ENCODE data around the gene POMGNT1.

DNA sequence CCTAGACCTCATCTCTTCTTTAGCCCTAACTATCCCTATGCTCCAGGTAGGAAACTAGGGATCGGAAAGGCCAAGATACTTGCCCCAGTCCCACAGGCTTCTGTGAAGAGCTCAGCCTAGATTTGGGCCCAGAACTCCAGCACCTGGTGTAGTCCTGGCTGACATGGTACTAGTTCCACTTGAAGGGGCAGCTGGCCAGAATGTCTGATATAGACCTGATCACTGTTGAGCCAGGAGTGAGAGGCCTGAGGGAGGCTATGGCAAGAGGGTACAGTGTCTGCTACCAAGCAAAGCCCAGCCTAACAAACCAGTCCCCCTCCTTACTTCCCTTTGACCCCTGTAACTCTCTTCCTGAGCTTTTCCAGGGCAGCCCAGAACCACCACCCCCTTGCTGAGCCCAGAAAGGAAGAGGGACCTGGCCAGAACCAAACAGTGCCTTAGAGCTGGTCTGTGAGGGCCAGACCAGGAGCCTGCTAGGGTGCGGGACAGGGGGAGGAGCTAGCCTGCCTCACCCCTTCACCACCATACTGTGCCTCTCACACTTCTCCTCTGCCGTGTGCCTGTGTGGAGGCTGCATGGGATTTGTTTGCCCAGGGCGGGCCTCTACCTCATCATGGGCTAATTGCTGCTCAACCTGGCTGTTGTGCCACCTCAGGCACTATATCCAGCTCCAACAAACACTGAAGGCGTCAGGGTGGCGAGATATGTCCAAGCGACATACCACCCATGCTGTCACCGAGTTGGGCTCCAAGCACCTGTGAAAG, 10.9 kb downstream of the POMGNT1 start:
- TF ChIP-seq, protein P1, sequence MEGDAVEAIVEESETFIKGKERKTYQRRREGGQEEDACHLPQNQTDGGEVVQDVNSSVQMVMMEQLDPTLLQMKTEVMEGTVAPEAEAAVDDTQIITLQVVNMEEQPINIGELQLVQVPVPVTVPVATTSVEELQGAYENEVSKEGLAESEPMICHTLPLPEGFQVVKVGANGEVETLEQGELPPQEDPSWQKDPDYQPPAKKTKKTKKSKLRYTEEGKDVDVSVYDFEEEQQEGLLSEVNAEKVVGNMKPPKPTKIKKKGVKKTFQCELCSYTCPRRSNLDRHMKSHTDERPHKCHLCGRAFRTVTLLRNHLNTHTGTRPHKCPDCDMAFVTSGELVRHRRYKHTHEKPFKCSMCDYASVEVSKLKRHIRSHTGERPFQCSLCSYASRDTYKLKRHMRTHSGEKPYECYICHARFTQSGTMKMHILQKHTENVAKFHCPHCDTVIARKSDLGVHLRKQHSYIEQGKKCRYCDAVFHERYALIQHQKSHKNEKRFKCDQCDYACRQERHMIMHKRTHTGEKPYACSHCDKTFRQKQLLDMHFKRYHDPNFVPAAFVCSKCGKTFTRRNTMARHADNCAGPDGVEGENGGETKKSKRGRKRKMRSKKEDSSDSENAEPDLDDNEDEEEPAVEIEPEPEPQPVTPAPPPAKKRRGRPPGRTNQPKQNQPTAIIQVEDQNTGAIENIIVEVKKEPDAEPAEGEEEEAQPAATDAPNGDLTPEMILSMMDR (IDR thresholded peaks at IDR 0.05): no peak
- TF ChIP-seq EP300 (IDR thresholded peaks at IDR 0.05) (no peak), MYC (IDR thresholded peaks at IDR 0.05; ENCODE audit: borderline replicate concordance, low read length) (no peak), RNF2 (IDR thresholded peaks at IDR 0.05; ENCODE audit: borderline replicate concordance, low read depth) (no peak), POLR2A (IDR thresholded peaks at IDR 0.05; ENCODE audit: low read length) (no peak), JUNB (IDR thresholded peaks at IDR 0.05) (no peak)
- TF ChIP-seq, protein P2, sequence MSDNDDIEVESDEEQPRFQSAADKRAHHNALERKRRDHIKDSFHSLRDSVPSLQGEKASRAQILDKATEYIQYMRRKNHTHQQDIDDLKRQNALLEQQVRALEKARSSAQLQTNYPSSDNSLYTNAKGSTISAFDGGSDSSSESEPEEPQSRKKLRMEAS (IDR thresholded peaks at IDR 0.05): no peak
- TF ChIP-seq, protein P3, sequence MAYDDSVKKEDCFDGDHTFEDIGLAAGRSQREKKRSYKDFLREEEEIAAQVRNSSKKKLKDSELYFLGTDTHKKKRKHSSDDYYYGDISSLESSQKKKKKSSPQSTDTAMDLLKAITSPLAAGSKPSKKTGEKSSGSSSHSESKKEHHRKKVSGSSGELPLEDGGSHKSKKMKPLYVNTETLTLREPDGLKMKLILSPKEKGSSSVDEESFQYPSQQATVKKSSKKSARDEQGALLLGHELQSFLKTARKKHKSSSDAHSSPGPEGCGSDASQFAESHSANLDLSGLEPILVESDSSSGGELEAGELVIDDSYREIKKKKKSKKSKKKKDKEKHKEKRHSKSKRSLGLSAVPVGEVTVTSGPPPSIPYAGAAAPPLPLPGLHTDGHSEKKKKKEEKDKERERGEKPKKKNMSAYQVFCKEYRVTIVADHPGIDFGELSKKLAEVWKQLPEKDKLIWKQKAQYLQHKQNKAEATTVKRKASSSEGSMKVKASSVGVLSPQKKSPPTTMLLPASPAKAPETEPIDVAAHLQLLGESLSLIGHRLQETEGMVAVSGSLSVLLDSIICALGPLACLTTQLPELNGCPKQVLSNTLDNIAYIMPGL (CRISPR knock-in tag; IDR thresholded peaks at IDR 0.05; ENCODE audit: borderline replicate concordance): no peak
- TF ChIP-seq, protein P4, sequence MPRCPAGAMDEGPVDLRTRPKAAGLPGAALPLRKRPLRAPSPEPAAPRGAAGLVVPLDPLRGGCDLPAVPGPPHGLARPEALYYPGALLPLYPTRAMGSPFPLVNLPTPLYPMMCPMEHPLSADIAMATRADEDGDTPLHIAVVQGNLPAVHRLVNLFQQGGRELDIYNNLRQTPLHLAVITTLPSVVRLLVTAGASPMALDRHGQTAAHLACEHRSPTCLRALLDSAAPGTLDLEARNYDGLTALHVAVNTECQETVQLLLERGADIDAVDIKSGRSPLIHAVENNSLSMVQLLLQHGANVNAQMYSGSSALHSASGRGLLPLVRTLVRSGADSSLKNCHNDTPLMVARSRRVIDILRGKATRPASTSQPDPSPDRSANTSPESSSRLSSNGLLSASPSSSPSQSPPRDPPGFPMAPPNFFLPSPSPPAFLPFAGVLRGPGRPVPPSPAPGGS (IDR thresholded peaks at IDR 0.05): no peak
- TF ChIP-seq, protein P5, sequence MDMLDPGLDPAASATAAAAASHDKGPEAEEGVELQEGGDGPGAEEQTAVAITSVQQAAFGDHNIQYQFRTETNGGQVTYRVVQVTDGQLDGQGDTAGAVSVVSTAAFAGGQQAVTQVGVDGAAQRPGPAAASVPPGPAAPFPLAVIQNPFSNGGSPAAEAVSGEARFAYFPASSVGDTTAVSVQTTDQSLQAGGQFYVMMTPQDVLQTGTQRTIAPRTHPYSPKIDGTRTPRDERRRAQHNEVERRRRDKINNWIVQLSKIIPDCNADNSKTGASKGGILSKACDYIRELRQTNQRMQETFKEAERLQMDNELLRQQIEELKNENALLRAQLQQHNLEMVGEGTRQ (IDR thresholded peaks at IDR 0.05): no peak
